HUDEP-2 (cell line): ENCODE results near the gene DCK.

Experiments
- DNase-seq, 76 experiments: peaks; one replicate each; lab custom pipeline; 2025; ENCODE audit not compliant: unreplicated experiment in 76 of 76; lab: John Stamatoyannopoulos, UW

DCK gene

GRCh38 chr4:70993181-70994068 lies at the start of gene DCK:
Gene DCK (plus strand): TSS chr4:70993649. CDS start chr4:70993836, 187 bp downstream.
- DNase-seq: peak; percentile 17 to 95 (median 89)

- no peak for DNase-seq
Measured at GRCh38 chr4:70945046-70945445, 48.4 kb upstream of the DCK start.

DNA sequence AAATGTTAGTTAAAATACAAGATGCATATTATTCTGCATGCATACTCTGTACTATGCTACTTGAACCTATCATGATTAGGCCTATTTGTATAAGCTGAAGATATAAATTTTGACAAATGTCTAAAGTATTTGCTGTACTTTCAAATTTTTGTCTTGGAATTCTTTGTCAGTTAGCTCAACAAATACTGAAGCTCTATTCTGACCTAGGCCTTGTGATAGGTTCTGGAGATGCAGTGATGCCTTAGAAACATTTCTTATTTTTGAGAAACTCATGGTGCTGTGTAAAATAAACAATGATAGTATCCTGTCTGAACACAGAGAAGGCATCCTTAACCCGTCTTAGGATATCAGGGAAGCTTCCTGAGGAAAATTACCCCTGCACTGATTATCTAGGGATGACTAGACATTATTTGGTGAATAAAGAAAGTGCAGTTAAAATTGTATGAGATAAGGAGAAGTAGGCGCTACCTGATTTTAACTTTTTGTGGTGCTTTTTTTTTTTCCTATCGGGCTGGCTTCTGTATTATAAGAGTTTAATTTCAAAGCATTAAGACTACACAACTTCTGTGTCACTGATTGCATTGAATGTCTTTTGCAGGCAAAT lies 47.9 kb upstream of the DCK start:
- DNase-seq: no peak

DNA sequence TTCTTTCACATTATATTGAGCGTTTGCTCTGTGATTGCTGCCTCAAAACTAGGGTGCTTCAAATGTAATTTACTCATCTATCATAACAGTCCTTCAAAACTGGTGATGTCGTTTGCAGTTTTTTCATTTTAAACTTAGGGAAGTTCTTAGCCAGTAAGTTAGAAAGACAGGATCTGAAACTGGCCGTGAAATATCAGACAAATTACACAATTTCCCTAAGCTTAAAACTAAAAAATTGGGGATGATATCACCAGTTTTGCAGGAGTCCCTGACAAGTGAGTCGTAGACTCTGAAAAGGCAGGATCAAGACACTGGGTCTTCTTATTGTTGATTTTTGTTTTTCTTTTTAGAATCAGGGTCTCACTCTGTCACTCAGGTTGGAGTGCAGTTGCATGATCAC lies 46.5 kb upstream of the DCK start:
- no peak for DNase-seq

GRCh38 chr4:70948665-70949260 lies 44.7 kb upstream of the DCK start:
- DNase-seq: peak in 3 of 76 experiments; percentile 2 to 23 (median 21)

GRCh38 chr4:70954032-70954431 lies 39.4 kb upstream of the DCK start:
- no peak for DNase-seq

DNA sequence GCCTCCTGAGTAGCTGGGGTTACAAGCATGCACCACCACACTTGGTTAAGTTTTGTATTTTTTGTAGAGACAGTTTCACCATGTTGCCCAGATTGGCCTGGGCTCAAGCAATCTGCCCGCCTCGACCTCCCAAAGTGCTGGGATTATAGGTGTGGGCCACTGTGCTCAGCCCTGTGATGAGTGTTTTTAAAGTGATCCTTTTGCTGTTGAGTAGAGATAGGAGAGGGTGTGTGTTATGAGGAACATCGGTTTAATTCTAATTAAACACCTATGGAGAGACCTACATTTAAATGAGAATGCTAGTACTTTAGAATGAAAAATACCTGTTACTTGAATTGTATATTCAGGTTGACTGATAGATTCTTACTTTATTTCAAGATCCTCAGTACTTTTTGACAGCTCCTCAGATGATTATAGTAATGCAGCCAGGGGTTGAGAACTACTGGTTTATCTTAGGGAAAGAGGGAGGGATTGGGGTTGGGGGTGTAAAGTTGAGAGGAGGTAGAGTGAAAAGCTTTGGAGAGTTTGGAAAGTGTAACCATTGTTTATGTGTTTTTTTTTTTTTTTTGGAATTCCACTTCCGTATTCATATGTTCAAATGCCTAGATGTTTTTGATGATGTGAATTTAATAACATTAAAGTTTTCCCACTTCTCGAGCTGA lies 36.8 kb upstream of the DCK start:
- no peak for DNase-seq

GRCh38 chr4:70958681-70959080 lies 34.8 kb upstream of the DCK start:
- no peak for DNase-seq

- no peak for DNase-seq
Measured at GRCh38 chr4:70969076-70969475, 24.4 kb upstream of the DCK start.

- DNase-seq: no peak
Measured at GRCh38 chr4:70976252-70976651, 17.2 kb upstream of the DCK start.

GRCh38 chr4:70979445-70980008 lies 13.9 kb upstream of the DCK start:
- DNase-seq: no peak

DNA sequence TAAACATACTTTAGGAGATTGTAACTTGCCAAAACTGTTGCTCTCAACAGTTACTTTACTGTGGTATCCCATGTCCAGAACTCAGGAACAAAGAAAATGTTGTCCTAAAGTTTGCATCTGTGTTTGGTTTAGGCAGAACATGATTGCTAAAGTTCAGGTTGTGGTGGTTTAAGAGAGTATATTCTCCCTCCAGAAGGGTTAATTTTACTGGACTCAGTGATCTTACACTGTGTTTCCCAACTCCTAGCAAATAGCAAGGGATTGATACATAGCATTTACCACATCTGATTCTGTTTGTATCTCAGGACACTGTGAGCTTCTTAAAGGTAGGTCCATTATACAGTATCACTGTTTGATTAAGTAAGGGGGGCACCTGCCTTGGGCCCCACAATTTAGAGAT lies 13.3 kb upstream of the DCK start:
- DNase-seq: no peak

DNA sequence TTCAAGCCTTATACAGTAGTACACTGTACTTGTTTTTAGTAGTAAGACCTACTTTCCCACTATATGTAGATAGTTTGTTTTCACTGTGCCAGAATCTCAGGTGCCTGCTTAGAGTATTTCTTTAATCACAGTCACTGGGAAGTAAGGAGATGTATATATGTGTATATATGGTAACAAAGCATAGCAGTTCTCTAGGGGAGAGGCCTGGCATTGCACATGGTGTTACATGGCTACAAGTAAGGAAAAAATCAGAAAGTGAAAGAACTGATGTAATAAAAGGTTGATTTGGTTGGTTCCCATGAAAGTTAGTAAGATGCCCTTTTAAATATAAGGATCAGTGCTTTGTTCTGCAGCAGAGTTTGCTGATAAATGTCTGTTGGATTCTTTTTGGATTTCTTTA lies 9.3 kb upstream of the DCK start:
- no peak for DNase-seq

DNA sequence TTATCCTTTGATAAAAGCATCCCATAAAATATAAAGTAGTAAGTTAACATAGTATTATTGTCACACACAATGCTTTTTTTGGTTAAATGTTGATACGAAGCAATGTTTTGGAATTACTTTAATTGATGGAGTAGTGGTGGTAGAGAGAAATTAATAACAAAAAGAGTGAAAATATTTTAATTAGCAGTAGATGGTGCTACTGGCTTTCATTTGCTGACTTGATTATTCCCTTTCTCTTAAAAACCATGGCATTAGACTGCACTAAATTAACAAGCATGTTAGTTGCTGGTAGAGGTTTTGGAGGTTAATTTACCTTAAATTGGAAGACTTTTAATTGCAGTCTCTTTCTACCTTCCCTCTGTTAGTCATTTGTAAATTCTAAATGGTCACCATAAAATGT lies 8.9 kb upstream of the DCK start:
- DNase-seq: no peak

- no peak for DNase-seq
Measured at GRCh38 chr4:70991596-70991995, 1.9 kb upstream of the DCK start.

DNA sequence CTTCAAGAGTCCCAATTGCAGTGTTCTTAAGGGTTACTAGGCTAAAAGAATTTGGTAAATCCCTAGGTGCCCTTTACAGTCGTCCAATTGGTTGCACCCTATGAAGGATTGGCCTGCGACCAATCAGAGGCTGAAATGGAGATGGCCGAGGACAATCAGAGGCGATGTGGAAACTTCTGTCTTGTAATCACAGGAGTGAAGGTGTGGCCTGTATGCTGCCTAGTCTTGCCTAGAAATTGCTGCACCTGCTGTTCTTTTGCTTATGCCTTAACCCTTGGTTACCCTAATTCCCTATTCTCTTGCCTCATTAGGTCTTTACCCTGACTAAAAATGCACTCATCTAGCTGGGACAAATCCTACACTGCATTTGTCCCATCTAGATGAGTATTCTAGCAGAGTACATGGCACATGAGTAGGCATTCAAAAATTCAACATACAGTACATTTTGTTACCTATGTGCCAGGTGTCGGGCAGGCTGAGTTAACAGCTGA lies 1.0 kb upstream of the DCK start:
- peak in 1 of 76 experiments; percentile 7 for DNase-seq

- DNase-seq: peak in 3 of 76 experiments; percentile 18 to 47 (median 39)
Measured at GRCh38 chr4:70994069-70994366, 569 bp downstream of the DCK start.

GRCh38 chr4:70994387-70995099 lies 1.1 kb downstream of the DCK start:
- DNase-seq: peak in 4 of 76 experiments; percentile 4 to 25 (median 14)

- peak in 52 of 76 experiments; percentile 3 to 57 (median 18) for DNase-seq
Measured at GRCh38 chr4:70996018-70996360, 2.5 kb downstream of the DCK start.

GRCh38 chr4:70997036-70997435 lies 3.6 kb downstream of the DCK start:
- DNase-seq: peak in 1 of 76 experiments; percentile 12
